ENCODE data around the gene ZNF764. TPM values are rescaled to one million over a fixed set of nuclear protein-coding genes. Genes with fewer than 3 reads are reported as not detected.

ZNF764 gene
- total and polyA plus RNA-seq, 11 donors = 7.4 to 17.2 (median 11.0) TPM

- H3K4me3 ChIP-seq = peak overlapping the region; percentile 35 to 98 (median 86)
- intact Hi-C loops (cut with DNase I) = loop anchor here in 9 of 10 donors (1.0 to 10.0 kb wide), 11 partner anchors 31 to 462 kb away; partner anchors contain the start of genes SEPHS2 (in 8 of the 9), ZNF785 (in 3 of the 9), FBRS (in 2 of the 9) and ZNF688 (in 2 of the 9)
- H3K9me3 ChIP-seq = no peaks in the 10 kb centered on the region
- ATAC-seq = peak; percentile 93 to 97 (median 94)
- TF ChIP-seq POLR2A (IDR thresholded peaks at IDR 0.05) (peak; percentile 38 to 86), CTCF (IDR thresholded peaks at IDR 0.05) (peak in 10 of 12 donors; percentile 5 to 53 (median 28))
- peaks cover 0 to 44% (median 19%) of the 10 kb centered on the region in 12 donors for H3K4me1 ChIP-seq
- H3K27me3 ChIP-seq = no peaks in the 10 kb centered on the region
- peaks cover 0 to 29% (median 21%) of the 10 kb centered on the region in 9 donors for H3K36me3 ChIP-seq
- peak; percentile 99 to 100 (median 99) for DNase-seq
- peak overlapping the region; percentile 95 to 100 (median 99) for H3K27ac ChIP-seq
- 0 to 1% (median 0%) methylated on average over 17 to 79 of the region's 79 CpGs for WGBS, 4 donors
Observed at GRCh38 chr16:30526823-30527634, 31.1 kb downstream of the ZNF764 start.

GRCh38 chr16:30526137-30526822 lies 31.9 kb downstream of the ZNF764 start, which contains the start of gene ZNF768:
TSS of gene ZNF768 (minus strand) at chr16:30526566. CDS start at chr16:30526413, 153 bp downstream.
- 0 to 1% (median 1%) methylated on average over 2 to 73 of the region's 73 CpGs for WGBS, 4 donors
- TF ChIP-seq CTCF (IDR thresholded peaks at IDR 0.05) (no peak), POLR2A (IDR thresholded peaks at IDR 0.05) (peak in 1 of 2 donors; percentile 30)
- Histone ChIP-seq H3K27ac (peak within 1 kb of the TSS; percentile 95 to 100 (median 99)), H3K9me3 (no peaks in the 10 kb centered on the region), H3K4me1 (peaks cover 0 to 44% (median 19%) of the 10 kb centered on the region in 12 donors), H3K36me3 (peaks cover 0 to 21% (median 14%) of the 10 kb centered on the region in 9 donors), H3K27me3 (no peaks in the 10 kb centered on the region), H3K4me3 (peak within 1 kb of the TSS; percentile 35 to 98 (median 86))
- ATAC-seq (peak in 3 of 4 donors; percentile 5 to 66 (median 64)), DNase-seq (peak in 3 of 5 donors; percentile 46 to 88 (median 58))
- intact Hi-C loops (cut with DNase I) = loop anchor here in 9 of 10 donors (2.0 to 10.0 kb wide), 10 partner anchors 46 to 461 kb away; partner anchors contain the start of genes SEPHS2 (in 8 of the 9), ZNF785 (in 3 of the 9), FBRS (in 2 of the 9) and ZNF688 (in 2 of the 9)

DNA sequence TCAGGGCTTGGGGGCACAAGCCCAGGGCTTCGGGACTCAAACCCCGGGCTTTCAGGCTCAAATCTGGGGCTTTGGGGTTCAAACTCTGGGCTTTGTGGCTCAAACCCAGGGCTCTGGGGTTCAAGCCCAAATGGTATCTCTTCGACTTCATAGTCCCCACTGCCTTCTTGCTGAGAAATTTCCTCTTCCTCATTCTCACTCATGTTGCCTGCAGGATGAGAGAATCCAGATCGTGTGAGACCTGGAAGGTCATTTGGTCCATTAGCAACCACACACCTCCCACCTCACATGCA lies 32.4 kb downstream of the ZNF764 start:
- Histone ChIP-seq H3K27me3 (no peaks in the 10 kb centered on the region), H3K9me3 (no peaks in the 10 kb centered on the region), H3K36me3 (peaks cover 0 to 16% (median 9%) of the 10 kb centered on the region in 9 donors), H3K4me3 (peak overlapping the region; percentile 35 to 98 (median 86)), H3K27ac (peak overlapping the region; percentile 95 to 100 (median 99)), H3K4me1 (peaks cover 0 to 44% (median 19%) of the 10 kb centered on the region in 12 donors)
- WGBS, 4 donors = 55 to 66% (median 60%) methylated on average over 4 of the region's 4 CpGs
- TF ChIP-seq POLR2A (IDR thresholded peaks at IDR 0.05) (no peak), CTCF (IDR thresholded peaks at IDR 0.05) (no peak)
- intact Hi-C loops (cut with DNase I) = loop anchor here in 9 of 10 donors (2.0 to 10.0 kb wide), 10 partner anchors 47 to 461 kb away; partner anchors contain the start of genes SEPHS2 (in 8 of the 9), ZNF785 (in 3 of the 9), FBRS (in 2 of the 9) and ZNF688 (in 2 of the 9)
- ATAC-seq (no peak), DNase-seq (no peak)

Data from heart left ventricle (tissue), 16 donors.